Stomach (tissue), 9 donors: Measurements from ENCODE around the gene RBMX. TPM values are rescaled to one million over a fixed set of nuclear protein-coding genes. Genes with fewer than 3 reads are reported as not detected.
A peak's percentile ranks its signal among the peaks of the same experiment; 100 is the strongest.
"Not testable (repeated sequence)": the region's sequence is repeated elsewhere in the genome, so short reads cannot be mapped to it uniquely, and the experiment has no call there.

Source experiments
- DNase-seq, 2 donors: peaks; one replicate each; pipeline versions ENCODE4 v3.0.0 to v3.0.0-alpha.2; 2013 to 2019
- H3K27ac ChIP-seq, 5 donors: fragments of 200-600 bp in 4 of 5; sonication (generic) in 4 of 5; one replicate each; pipeline ENCODE4 v1.5.1; 2013 to 2019; ENCODE audit warnings: mild to moderate bottlenecking in 1 of 5, moderate library complexity in 1 of 5
- H3K27me3 ChIP-seq, 3 donors: fragments of 200-600 bp; sonication (generic); one replicate each; pipeline ENCODE4 v1.5.1; 2017 to 2019; ENCODE audit warnings: mixed run types in 1 of 3
- H3K36me3 ChIP-seq, 4 donors: fragments of 200-600 bp; sonication (generic); 1 replicate in 3 of 4; 2 replicates in 1 of 4; pipeline ENCODE4 v1.5.1; 2016 to 2019
- H3K4me1 ChIP-seq, 4 donors: fragments of 200-600 bp; sonication (generic); one replicate each; pipeline ENCODE4 v1.5.1; 2016 to 2019
- H3K4me3 ChIP-seq, 4 donors: fragments of 200-600 bp; sonication (generic) in 3 of 4; one replicate each; pipeline ENCODE4 v1.5.1; 2016 to 2019; ENCODE audit warnings: mild to moderate bottlenecking in 1 of 4
- H3K9me3 ChIP-seq, 4 donors: fragments of 200-600 bp; sonication (generic); one replicate each; pipeline ENCODE4 v1.5.1; 2016 to 2019
- EP300 ChIP-seq: sonication (generic); formaldehyde crosslinking; IDR thresholded peaks from one replicate; pipeline ENCODE4 v1.6.1; 2017; ENCODE audit warnings: antibody characterized with exemption
- POLR2A ChIP-seq, 4 donors: fragments of 450-650 bp; IDR thresholded peaks; one replicate each; pipeline ENCODE4 v1.6.1; 2016; ENCODE audit warnings: antibody characterized with exemption in 4 of 4, control low read depth in 2 of 4, mild to moderate bottlenecking in 1 of 4, moderate library complexity in 1 of 4
- POLR2AphosphoS5 ChIP-seq, 3 donors: sonication (generic); formaldehyde crosslinking; IDR thresholded peaks; one replicate each; pipeline ENCODE4 v1.6.1; 2016; ENCODE audit warnings: antibody characterized with exemption in 3 of 3
- WGBS, 5 donors: extraction: QIAGEN DNeasy Blood & Tissue Kit in 3 of 5; methylation state at CpG; one replicate each; pipeline versions ENCODE4 v1.1.5 to v1.1.7; 2013 to 2018; 5-methylcytosine and 5-hydroxymethylcytosine counted together
- intact Hi-C: fragments of 100-400 bp; cut with DNase I; formaldehyde crosslinking; loops from one replicate; pipeline ENCODE4 v1.15.1; 2023; ENCODE audit warnings: low total_unique reads
- polyA plus RNA-seq, 3 donors: library from polyadenylated mRNA; stranded (reverse); fragments of 200-250 nt; gene quantifications; one replicate each; pipeline ENCODE4 v1.2.3, GENCODE V29; 2013
- total RNA-seq, 5 donors: library from RNA; depleted of rRNA; stranded (reverse); fragments of >200 nt; gene quantifications; one replicate each; pipeline versions ENCODE4 v1.1.0 to v1.2.3, GENCODE V29; 2014 to 2016
- TF ChIP-seq, protein P1 (sequence below), 7 experiments: fragments of 450-650 bp in 4 of 7; fragments of 200-600 bp in 3 of 7; sonication (generic) in 3 of 7; IDR thresholded peaks; one replicate each; pipeline ENCODE4 v1.5.1; 2016 to 2019; ENCODE audit warnings: antibody characterized with exemption in 7 of 7, control low read depth in 2 of 7, mild to moderate bottlenecking in 1 of 7
- donor health status: healthy with polysubstance abuse.
- donor health status: Bipolar disorder and iron deficiency.
- donor health status: healthy.

Gene RBMX
- total and polyA plus RNA-seq, 8 donors, result 68.1 to 245 (median 124) TPM

DNA sequence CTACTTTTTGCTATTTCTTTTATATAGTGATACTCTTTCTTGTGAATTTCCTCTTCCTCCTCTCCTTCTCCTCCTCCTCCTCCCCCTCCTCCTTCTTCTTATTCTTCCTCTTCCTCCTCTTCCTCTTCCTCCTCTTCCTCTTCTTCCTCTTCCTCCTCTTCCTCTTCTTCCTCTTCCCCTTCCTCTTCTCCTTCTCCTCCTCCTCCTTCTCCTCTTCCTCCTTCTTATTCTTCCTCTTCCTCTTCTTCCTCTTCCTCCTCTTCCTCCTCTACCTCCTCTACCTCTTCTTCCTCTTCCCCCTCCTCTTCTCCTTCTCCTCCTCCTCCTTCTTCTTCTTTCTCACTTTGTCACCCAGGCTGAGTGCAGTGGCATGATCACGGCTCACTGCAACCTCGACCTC, 36.3 kb upstream of the RBMX start:
- WGBS, 5 donors, result 88 to 100% (median 94%) methylated on average over 2 of the region's 2 CpGs
- intact Hi-C loops, result no loop called here

DNA sequence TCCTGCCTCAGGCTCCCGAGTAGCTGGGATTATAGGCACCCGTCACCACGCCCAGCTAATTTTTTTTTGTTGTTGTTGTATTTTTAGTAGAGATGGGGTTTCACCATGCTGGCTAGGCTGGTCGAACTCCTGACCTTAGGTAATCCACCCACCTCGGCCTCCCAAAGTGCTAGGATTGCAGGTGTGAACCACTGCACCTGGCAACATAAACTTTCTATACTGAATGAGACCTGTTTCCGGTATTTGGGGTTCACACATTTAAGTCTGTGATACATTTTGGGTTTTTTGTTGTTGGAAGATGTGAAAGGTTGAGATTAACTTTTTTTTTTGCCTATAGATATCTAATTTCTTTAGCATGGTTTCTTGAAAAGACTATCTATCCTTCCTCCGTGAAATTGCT, 31.1 kb upstream of the RBMX start:
- H3K4me3 ChIP-seq, DNase-seq, intact Hi-C loops, H3K36me3 ChIP-seq, H3K9me3 ChIP-seq, H3K27ac ChIP-seq, H3K27me3 ChIP-seq: not testable (repeated sequence)
- 42 to 67% (median 58%) methylated on average over 4 to 7 of the region's 7 CpGs for WGBS, 5 donors
- H3K4me1 ChIP-seq, result peaks cover 0 to 17% (median 6%) of the 10 kb centered on the region in 4 donors

More for the DNA sequence above, 36.3 kb upstream of the RBMX start:
- no peaks in the 10 kb centered on the region for H3K27me3 ChIP-seq
- TF ChIP-seq POLR2A (IDR thresholded peaks at IDR 0.05) (no peak), EP300 (no peak), POLR2AphosphoS5 (IDR thresholded peaks at IDR 0.05) (no peak)
- TF ChIP-seq, protein P1, sequence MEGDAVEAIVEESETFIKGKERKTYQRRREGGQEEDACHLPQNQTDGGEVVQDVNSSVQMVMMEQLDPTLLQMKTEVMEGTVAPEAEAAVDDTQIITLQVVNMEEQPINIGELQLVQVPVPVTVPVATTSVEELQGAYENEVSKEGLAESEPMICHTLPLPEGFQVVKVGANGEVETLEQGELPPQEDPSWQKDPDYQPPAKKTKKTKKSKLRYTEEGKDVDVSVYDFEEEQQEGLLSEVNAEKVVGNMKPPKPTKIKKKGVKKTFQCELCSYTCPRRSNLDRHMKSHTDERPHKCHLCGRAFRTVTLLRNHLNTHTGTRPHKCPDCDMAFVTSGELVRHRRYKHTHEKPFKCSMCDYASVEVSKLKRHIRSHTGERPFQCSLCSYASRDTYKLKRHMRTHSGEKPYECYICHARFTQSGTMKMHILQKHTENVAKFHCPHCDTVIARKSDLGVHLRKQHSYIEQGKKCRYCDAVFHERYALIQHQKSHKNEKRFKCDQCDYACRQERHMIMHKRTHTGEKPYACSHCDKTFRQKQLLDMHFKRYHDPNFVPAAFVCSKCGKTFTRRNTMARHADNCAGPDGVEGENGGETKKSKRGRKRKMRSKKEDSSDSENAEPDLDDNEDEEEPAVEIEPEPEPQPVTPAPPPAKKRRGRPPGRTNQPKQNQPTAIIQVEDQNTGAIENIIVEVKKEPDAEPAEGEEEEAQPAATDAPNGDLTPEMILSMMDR (IDR thresholded peaks at IDR 0.05), result no peak
- no peaks in the 10 kb centered on the region for H3K4me1 ChIP-seq
- no peaks in the 10 kb centered on the region for H3K9me3 ChIP-seq
- H3K4me3 ChIP-seq, result no peak overlapping the region
- no peak for DNase-seq
- no peaks in the 10 kb centered on the region for H3K36me3 ChIP-seq
- H3K27ac ChIP-seq, result no peak overlapping the region

GRCh38 chrX:136911253-136911652, 30.7 kb upstream of the RBMX start:
- H3K4me3 ChIP-seq, result no peak overlapping the region
- peaks cover 0 to 6% (median 0%) of the 10 kb centered on the region in 4 donors for H3K9me3 ChIP-seq
- H3K27ac ChIP-seq, result peak overlapping the region in 3 of 5 donors; percentile 85 to 90 (median 89)
- no peaks in the 10 kb centered on the region for H3K36me3 ChIP-seq
- H3K27me3 ChIP-seq, result no peaks in the 10 kb centered on the region
- H3K4me1 ChIP-seq, result peaks cover 0 to 17% (median 6%) of the 10 kb centered on the region in 4 donors
- TF ChIP-seq, protein P1 (IDR thresholded peaks at IDR 0.05), result no peak
- TF ChIP-seq POLR2AphosphoS5 (IDR thresholded peaks at IDR 0.05) (no peak), EP300 (no peak), POLR2A (IDR thresholded peaks at IDR 0.05) (no peak)
- no peak for DNase-seq
- WGBS, 5 donors, result 54 to 58% (median 56%) methylated on average over 3 of the region's 3 CpGs
- intact Hi-C loops, result no loop called here

- peak overlapping the region; percentile 56 to 76 (median 68) for H3K4me3 ChIP-seq
- H3K27me3 ChIP-seq, result no peaks in the 10 kb centered on the region
- intact Hi-C loops, result no loop called here
- H3K9me3 ChIP-seq, result peaks cover 0 to 6% (median 0%) of the 10 kb centered on the region in 4 donors
- H3K36me3 ChIP-seq, result no peaks in the 10 kb centered on the region
- TF ChIP-seq EP300 (no peak), POLR2A (IDR thresholded peaks at IDR 0.05) (no peak), POLR2AphosphoS5 (IDR thresholded peaks at IDR 0.05) (no peak)
- TF ChIP-seq, protein P1 (IDR thresholded peaks at IDR 0.05), result no peak
- peak in 1 of 2 donors; percentile 13 for DNase-seq
- WGBS, 5 donors, result 11 to 49% (median 32%) methylated on average over 4 of the region's 4 CpGs
- peak overlapping the region in 3 of 5 donors; percentile 85 to 90 (median 89) for H3K27ac ChIP-seq
- peaks cover 0 to 17% (median 6%) of the 10 kb centered on the region in 4 donors for H3K4me1 ChIP-seq
These were observed 30.1 kb upstream of the RBMX start for GRCh38 chrX:136910565-136911035.
